ENCODE data around the gene KIZ.

- TF ChIP-seq CTCF (IDR thresholded peaks at IDR 0.05) (no peak), POLR2A (IDR thresholded peaks at IDR 0.05) (no peak), POLR2AphosphoS5 (IDR thresholded peaks at IDR 0.05) (no peak)
Measured at GRCh38 chr20:21183722-21184121, 57.8 kb downstream of the KIZ start.

Data from sigmoid colon (tissue), 4 donors.